MM.1S (cell line): ENCODE measurements around the gene NCL.

ENCODE experiments used
- EZH2phosphoT487 ChIP-seq: fragments of 300-600 bp; sonication (generic); IDR thresholded peaks from 2 replicates; pipeline ENCODE4 v1.6.1; 2018; ENCODE audit warnings: antibody characterized with exemption, low read length
- TF ChIP-seq, protein P1 (sequence below): fragments of 300-600 bp; sonication (generic); IDR thresholded peaks from 2 replicates; pipeline ENCODE4 v1.5.1; 2016; ENCODE audit warnings: antibody characterized with exemption, low read length, mixed read lengths

DNA sequence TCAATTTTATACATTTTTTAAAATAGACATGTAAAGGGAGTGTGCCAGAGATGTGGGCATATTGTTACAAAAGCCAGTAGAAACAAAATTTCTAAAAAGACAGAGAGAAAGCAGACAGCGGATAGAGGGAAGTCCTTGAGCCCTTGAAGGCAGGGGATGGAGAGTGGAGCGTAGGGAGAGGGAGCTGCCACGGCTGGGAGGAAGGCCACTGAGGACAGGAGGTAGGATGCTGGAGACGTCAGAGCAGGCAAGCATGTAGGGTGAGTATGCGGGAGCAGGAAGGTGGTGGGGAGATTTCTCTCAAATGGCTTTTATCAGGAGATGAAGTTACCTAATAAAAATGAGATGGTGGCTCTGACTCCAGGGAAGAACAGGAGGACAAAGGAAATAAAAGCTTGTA is 24.0 kb upstream of the NCL start:
- TF ChIP-seq, protein P1, sequence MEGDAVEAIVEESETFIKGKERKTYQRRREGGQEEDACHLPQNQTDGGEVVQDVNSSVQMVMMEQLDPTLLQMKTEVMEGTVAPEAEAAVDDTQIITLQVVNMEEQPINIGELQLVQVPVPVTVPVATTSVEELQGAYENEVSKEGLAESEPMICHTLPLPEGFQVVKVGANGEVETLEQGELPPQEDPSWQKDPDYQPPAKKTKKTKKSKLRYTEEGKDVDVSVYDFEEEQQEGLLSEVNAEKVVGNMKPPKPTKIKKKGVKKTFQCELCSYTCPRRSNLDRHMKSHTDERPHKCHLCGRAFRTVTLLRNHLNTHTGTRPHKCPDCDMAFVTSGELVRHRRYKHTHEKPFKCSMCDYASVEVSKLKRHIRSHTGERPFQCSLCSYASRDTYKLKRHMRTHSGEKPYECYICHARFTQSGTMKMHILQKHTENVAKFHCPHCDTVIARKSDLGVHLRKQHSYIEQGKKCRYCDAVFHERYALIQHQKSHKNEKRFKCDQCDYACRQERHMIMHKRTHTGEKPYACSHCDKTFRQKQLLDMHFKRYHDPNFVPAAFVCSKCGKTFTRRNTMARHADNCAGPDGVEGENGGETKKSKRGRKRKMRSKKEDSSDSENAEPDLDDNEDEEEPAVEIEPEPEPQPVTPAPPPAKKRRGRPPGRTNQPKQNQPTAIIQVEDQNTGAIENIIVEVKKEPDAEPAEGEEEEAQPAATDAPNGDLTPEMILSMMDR = no peak
- no peak for TF ChIP-seq EZH2phosphoT487
